Activated T-helper 9 cell treated with anti-CD3 and anti-CD28 coated beads, Interleukin-2, amount 50 U/mL, for 16 hours (primary cell): ENCODE results near the gene ZSCAN1.
A peak's percentile ranks its signal among the peaks of the same experiment; 100 is the strongest.

Experiments
- DNase-seq: peaks from one replicate; pipeline ENCODE4 v3.0.0-alpha.2; 2020; ENCODE audit warnings: low read depth

The ZSCAN1 gene

DNA sequence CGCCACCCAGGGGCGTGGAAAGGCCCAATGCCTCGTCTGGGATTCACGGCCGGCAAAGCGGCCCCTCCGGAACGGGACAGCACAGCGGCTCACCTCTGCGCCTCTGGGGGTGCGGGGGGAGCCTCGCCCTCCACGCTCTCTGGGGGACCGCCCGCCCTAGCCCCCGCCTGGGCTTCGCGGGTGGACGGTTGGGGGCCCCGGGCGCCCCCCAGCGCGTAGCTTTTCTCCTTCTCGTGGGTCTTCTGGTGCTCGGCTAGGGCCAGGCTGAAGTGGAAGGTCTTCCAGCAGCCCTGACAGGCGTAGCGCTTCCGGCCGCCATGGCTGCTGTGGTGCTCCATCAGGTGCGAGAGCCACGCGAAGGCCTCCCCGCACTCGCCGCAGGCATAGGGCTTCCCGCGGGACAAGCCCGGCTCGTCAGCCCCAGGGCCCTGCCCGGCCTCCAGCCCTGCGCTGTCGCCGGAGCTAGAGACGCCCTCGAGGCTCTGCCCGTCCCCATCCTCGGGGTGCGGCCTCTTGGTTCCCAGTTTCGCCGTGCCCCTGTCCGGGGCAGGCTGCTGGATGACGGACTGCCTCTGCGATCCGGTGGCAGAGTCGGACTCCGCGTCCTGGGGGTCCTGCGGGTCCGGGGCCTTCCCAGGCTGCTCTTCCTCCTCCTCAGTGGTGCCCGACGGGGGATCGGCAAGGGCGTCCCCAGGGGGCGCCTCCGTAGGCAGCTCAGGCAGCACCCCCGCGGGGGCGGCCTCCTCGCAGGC, 50.9 kb downstream of the ZSCAN1 start:
- no peak for DNase-seq

DNA sequence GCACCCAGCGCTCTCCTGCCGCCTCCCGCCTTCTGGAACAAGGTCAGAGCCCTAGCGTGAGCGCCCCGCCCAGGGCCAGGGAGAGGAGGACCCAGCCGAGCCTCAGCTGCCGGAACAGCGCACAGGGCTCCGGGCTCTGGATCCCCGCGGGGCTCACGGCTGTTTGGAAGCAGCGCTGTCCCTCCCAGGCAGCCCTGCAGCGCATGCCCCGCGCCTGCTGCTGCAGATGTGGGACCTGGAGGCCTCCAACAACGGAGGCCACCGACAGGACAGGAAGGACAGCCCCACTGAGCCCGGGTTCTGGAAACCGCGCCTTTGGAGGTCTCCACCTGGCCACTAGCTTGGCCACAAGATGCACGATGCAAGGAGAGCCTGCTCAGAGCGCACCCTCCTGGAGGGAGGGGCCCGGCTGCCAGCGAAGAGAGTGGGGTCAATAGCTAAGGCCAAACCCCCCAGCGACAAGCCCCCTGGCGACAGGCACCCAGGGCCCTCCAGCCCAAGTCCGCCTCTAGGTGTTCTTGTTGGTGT, 51.6 kb downstream of the ZSCAN1 start:
- no peak for DNase-seq

DNA sequence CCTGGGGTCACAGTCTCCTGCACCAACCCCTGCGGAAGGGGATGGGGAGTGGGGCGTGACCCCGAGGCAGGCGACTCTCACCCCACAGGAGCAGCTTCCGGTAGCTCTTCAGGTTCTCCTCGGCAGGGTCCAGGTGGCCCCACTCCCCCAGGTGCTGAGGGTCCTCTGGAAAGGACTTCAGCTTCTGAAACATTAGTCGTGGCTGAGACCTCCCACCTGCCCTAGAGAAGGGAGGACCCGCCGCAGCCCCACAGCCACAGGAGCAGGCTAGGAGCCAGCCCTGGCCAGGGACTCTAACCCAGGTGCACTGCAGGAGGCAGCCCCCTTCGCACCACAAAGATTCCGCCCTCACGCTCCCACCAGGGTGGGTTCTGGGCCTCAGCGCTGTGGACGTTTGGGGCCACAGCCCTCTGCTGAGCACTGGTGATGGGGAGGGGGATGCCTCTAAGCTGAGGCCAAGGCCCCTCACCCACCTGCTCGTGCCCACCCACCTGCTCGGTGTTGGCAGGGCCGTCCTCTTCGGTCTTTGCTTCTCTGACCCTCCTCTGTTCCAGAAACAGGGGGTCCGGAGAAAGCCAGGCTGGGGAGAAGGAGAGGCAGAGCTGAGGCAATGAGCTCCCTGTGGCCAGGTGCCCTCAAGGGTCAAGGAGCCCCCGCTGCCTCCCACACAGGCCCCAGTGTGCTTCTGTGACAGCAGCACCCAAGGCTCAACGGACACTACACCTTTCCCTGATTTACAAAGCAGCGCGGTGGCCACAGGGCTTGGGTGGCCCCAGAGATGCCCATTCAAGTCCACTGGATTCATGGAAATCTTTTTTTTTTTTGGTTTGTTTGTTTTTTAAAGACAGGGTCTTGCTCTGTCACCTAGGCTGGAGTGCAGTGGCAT, 53.2 kb downstream of the ZSCAN1 start:
- no peak for DNase-seq

DNA sequence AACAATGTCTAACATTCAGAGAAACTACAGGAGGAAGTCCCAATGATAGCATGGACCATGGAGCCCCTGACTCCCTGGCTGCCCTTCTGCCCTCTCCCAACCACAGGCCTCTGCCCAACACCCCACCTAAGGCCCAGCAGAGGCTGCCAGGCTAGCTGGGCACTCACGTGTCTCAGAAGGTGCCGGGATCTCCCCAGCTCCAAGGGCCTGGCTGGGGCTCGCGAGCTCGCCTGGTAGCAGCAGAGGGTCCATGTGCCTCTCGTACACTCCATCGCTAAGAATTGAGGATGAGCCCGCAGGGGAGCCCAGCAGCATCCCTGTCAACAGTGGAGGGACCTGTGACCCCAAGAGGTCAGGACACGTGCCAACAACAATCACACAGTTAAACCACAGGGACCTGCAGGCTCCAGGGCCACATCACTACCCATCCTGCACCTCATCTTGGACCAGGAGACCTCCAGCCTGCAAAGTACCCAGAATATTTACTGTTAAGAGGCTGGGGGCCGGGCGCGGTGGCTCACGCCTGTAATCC, 54.8 kb downstream of the ZSCAN1 start:
- DNase-seq = no peak

DNA sequence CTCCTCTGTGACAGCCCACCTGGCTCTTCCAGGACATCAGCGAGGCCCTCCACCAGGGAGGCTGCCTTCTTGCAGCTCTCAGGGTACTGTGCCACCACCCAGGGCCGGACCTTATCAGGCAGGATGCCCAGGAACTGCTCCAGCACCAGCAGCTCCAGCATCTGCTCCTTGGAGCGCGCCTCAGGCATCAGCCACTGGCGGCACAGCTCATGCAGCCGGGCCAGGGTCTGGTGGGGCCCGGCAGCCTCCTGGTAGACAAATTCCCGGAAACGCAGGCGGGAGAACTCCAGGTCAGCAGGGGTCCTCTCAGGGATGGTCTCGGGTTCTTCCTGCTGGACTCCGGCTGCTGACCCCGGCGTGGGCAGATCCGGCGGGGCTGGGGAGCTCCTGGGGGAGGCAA, 56.0 kb downstream of the ZSCAN1 start:
- no peak for DNase-seq

DNA sequence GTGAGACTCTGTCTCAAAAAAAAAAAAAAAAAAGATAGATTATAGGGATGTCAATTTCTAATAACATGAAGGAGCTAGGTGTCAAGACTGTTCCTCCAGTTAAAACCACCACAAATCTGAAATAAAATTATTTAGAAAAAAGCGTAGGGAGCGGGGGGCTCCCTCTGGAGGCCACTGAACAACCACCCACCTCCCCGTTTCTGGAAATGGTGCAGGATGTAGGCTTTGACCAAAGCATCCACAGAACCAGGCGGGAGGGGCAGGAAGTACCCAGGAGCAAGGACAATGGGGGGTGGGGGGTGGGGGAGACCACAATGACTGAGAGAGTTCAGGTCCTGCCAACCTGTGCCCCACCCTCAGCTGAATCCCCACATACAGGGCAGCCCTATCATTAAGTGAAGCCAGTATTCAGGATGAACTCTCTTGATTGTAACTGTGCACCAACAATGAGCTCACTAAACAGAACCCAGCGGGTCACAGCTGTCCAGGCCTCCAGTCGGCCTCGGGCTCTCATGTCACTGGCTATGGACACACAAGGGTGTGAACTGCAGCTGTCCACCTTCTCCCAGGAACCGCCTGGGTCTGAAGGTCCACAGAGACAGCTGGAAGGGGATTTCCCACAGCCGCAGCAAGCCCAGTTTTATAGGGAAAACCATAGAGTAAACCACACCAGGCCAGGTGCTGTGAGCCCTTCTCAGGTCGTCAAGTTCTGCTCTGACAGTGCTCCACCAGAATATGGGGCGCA, 57.6 kb downstream of the ZSCAN1 start:
- DNase-seq = no peak

DNA sequence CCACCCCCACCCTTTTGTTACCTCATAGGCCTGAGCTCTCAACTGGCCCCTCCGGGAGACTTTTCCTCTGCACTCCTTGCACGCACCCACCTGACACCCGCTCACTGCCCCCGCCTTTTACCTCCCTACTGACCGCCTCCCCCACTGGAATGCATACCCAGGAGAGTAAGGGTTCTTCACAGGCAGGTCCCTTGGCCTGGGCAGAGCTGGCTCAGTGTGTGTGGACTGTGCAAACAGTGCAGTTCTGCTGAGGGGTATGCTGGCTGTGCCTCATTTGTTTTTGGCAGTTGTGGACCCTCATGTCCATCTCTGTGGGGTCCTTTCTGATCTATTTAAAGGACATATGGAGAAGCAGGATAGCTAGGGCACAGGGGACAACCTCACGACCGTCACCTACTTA, 59.2 kb downstream of the ZSCAN1 start:
- DNase-seq = no peak

DNA sequence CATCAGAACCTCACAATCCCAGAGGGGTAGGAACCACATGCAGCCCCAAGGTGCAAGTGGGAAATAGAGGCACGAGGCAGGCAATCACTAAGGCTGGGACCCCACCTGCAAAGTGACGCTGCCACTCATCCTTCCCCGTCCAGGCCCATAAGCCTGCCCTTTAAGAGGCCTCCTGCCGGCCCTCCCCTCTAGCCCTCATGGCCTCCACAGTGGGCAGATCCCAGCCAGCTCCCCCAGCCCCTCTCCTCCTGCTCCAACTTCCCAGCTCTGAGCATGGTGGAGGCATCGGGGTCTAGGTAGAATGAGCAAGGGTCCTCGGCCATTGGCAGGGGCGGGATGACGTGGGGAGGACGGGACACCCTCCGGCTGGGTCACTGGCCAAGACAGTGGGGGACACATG, 61.5 kb downstream of the ZSCAN1 start:
- no peak for DNase-seq

DNA sequence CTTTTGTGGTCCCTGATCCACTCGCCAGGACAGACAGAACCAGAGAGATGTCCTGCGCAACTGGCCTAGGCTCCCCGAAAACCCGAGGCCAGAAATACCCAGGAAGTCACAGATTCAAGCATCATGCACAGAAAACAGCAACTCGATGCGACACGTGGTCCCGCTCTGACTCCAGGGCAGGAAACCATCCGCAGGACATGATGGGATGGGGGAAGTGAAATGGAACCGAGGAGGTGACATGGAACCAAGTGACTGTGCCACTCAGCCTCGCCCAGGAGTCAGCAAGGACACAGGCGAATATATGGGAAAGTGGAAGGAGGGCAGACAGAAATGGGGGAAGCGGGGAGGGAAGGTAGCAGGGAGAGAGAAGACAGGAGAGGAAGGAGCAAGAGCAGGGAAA, 63.1 kb downstream of the ZSCAN1 start:
- no peak for DNase-seq

DNA sequence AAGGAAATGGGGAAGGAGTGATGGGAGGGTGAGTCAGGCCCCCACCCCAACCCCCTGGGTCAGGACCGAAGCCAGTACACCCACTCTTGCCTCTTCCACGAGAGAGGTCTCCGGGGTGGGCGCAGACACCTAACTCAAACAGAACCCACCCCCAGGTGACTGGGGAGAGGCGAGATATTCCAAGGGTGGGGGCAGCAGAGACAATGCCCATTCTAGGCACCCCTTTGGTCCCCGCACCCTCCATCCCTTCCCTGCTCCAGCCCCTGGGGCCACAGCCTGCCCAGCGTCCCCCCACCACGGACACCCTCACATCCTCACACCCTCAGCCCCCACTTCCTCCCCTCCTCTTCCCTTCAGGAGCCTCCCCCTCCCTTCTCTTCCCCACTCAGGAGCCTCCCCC, 63.5 kb downstream of the ZSCAN1 start:
- no peak for DNase-seq

DNA sequence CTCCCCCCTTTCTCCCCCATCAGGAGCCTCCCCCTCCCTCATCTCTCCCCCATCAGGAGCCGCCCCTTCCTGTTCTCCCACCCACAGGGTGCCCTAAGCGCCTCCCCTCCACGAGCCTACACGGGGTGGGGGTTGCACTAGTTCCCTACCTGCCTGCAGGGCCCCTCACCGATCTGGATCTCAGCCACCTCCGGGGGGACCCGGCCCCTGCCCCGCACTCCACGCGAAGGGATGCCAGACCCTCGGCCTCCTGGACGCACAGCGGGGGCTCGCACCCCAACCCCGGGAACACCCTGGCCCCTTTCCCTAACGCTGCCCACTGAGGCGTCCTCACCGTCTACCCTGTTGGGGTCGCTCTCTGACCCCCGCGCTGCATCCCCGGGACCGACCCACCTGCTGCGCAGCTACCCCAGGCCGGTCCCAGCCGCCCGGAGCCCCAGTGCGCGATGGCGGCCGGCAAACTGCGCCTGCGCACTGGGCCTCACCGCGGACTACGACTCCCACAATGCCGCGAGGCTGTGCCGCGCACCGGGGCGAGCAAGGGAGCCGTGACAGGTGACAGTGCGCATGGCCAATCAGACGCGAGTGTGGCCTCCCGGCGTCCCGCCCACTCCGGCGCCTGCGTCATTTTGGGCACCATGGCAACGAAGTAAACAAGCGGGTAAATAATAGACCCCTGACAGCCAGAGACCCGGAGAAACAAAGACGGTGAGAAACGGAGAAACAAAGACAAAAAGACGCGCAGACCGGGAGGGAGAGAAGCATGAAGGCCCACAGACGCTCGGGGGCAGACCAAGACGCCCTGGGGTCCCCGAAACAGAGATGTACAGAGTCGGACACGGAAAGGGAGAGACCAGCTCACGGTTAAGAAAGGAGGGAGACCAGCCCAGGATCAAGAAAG, 64.2 kb downstream of the ZSCAN1 start, which contains the start of gene ZSCAN18:
Gene ZSCAN18 (minus strand): TSS at position 451 of the 901 bp plus-strand sequence. CDS start 7,964 bp downstream, outside the sequence.
- DNase-seq = peak; percentile 91

DNA sequence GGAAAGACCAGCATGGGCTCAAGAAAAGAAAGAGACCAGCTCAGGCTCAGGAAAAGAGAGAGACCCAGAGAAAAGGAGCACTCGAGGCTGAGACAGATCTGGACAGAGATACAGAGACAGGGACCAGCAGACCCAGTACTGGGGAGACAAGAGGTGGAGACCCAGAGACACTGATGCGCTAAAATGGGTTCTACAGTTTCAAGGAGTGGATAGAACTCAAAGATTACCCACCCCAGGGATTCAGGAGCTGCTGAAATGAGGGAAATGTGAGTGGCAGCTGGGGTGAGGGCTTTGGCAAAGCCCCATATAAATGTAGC, 64.8 kb downstream of the ZSCAN1 start:
- DNase-seq = no peak
